ENCODE results near the gene C8A. TPM values are rescaled to one million over a fixed set of nuclear protein-coding genes. Genes with fewer than 3 reads are reported as not detected.

Gene C8A
- total RNA-seq, 1 experiment from 2014 or later = 0.13 TPM

DNA sequence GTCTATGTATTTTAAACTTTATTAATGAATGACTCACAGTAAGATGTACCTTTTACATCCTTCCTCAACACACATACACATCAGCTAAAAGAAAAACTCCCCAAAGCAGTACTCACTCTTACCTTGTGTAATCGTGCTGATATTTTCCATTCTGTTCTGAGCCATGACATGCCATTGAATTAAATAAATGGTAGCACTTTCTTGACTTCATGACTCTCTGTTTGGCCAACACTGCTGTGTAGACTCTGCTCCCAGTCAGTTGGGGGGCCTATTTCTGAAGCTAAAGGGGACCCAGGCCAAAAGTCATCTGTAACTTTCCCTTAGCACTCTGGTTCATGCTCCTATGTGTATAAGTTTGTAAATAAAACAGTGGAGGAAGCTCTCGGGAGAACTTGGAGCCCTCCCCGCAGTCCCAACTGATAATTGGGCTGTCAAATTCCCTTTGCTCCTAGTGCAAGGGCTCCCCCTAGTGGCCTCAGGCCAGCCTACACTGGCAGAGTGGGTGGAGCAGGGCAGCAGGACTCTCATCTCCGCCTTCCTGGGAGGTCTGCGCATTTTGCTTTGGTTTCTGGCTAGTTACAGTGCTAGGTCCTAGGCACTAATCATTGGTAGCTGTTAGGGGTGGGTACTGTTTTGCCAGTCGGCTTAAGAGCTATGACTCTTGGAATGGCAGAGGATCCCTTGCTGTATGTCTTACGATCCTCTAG lies 33.7 kb upstream of the C8A start (continued):
- TF ChIP-seq GTF2I (CRISPR knock-in tag; conservative IDR thresholded peaks at IDR 0.05) (no peak), RORB (CRISPR knock-in tag; IDR thresholded peaks at IDR 0.05) (no peak), SMAD3 (CRISPR knock-in tag; IDR thresholded peaks at IDR 0.05; ENCODE audit: borderline replicate concordance) (no peak), MYBL2 (CRISPR knock-in tag; IDR thresholded peaks at IDR 0.05) (no peak)
- TF ChIP-seq, protein P1, sequence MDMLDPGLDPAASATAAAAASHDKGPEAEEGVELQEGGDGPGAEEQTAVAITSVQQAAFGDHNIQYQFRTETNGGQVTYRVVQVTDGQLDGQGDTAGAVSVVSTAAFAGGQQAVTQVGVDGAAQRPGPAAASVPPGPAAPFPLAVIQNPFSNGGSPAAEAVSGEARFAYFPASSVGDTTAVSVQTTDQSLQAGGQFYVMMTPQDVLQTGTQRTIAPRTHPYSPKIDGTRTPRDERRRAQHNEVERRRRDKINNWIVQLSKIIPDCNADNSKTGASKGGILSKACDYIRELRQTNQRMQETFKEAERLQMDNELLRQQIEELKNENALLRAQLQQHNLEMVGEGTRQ (CRISPR knock-in tag; IDR thresholded peaks at IDR 0.05) = no peak
- TF ChIP-seq, protein P2, sequence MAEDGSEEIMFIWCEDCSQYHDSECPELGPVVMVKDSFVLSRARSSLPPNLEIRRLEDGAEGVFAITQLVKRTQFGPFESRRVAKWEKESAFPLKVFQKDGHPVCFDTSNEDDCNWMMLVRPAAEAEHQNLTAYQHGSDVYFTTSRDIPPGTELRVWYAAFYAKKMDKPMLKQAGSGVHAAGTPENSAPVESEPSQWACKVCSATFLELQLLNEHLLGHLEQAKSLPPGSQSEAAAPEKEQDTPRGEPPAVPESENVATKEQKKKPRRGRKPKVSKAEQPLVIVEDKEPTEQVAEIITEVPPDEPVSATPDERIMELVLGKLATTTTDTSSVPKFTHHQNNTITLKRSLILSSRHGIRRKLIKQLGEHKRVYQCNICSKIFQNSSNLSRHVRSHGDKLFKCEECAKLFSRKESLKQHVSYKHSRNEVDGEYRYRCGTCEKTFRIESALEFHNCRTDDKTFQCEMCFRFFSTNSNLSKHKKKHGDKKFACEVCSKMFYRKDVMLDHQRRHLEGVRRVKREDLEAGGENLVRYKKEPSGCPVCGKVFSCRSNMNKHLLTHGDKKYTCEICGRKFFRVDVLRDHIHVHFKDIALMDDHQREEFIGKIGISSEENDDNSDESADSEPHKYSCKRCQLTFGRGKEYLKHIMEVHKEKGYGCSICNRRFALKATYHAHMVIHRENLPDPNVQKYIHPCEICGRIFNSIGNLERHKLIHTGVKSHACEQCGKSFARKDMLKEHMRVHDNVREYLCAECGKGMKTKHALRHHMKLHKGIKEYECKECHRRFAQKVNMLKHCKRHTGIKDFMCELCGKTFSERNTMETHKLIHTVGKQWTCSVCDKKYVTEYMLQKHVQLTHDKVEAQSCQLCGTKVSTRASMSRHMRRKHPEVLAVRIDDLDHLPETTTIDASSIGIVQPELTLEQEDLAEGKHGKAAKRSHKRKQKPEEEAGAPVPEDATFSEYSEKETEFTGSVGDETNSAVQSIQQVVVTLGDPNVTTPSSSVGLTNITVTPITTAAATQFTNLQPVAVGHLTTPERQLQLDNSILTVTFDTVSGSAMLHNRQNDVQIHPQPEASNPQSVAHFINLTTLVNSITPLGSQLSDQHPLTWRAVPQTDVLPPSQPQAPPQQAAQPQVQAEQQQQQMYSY (CRISPR knock-in tag; IDR thresholded peaks at IDR 0.05) = no peak

DNA sequence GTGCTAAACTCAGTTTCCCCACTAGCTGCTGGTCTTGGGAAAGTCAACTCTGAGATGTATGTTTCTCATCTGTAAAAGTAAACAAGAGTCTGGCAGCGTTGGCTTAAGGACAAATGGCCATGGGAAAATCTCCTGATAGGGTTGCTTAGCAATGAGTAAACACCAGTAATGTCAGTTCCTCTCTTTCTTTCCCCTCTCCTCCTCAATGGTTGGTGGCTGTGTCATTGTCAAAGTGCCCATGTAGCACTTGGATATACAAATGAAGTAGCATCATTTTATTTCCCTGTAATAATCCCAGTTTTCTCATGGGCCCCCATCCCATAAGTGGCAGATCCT lies 33.2 kb upstream of the C8A start:
- ChIA-PET CTCF (interaction anchor here (0.6 to 3.1 kb wide), 21 partner anchors 10 to 1541 kb away, joined by 3 to 45 read pairs (median 3); no protein-coding TSS in a partner anchor), POLR2A (no interaction called here)
- no peak for DNase-seq (ENCODE audit: low spot score)
- H3K4me3 Mint-ChIP-seq = no peak overlapping the region
- ATAC-seq = no peak
- H3K36me3 Mint-ChIP-seq = no peaks in the 10 kb centered on the region
- peaks cover 2% of the 10 kb centered on the region; the same call in 1 of the 2 replicates for H3K9me3 Mint-ChIP-seq
- no peaks in the 10 kb centered on the region; the same call in 1 of the 2 replicates for H3K27me3 Mint-ChIP-seq (ENCODE audit: low read depth)
- no peak overlapping the region for H3K27ac Mint-ChIP-seq
- TF ChIP-seq ZBTB21 (CRISPR knock-in tag; IDR thresholded peaks at IDR 0.05; ENCODE audit: borderline replicate concordance) = 0 out of 2 replicates have a peak, but pooled peaks have one; percentile 2
- no peak for TF ChIP-seq GABPB1 (CRISPR knock-in tag; IDR thresholded peaks at IDR 0.05)
- TF ChIP-seq, protein P3, sequence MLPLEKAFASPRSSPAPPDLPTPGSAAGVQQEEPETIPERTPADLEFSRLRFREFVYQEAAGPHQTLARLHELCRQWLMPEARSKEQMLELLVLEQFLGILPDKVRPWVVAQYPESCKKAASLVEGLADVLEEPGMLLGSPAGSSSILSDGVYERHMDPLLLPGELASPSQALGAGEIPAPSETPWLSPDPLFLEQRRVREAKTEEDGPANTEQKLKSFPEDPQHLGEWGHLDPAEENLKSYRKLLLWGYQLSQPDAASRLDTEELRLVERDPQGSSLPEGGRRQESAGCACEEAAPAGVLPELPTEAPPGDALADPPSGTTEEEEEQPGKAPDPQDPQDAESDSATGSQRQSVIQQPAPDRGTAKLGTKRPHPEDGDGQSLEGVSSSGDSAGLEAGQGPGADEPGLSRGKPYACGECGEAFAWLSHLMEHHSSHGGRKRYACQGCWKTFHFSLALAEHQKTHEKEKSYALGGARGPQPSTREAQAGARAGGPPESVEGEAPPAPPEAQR (CRISPR knock-in tag; IDR thresholded peaks at IDR 0.05) = no peak
- peaks cover 33% of the 10 kb centered on the region for H3K4me1 Mint-ChIP-seq

DNA sequence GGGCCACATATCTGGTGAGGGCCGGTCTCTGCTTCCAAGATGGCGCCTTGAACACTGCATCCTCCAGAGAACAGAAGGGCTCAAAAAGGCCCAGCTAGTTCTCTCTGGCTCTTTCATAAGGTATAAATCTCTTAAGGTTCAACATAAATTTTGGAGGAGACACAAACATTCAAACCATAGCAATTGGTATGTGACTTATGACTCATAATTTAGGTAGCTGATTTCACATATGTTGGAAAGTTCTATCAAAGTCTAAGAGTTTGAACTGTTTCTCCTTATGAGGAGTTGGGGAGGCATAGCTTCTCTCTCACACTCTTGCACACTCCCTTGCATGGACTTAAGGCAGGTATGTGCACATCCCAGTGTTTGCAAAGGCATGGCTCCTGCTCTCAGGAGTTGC lies 30.3 kb upstream of the C8A start:
- peaks cover 3% of the 10 kb centered on the region; the same call in 1 of the 2 replicates for H3K9me3 Mint-ChIP-seq
- H3K4me3 Mint-ChIP-seq = no peak overlapping the region

More for the DNA sequence above, 30.3 kb upstream of the C8A start:
- POLR2A ChIA-PET = no interaction called here
- CTCF ChIA-PET = no interaction called here
- ATAC-seq (no peak), DNase-seq (ENCODE audit: low spot score) (no peak)
- Mint-ChIP-seq H3K36me3 (no peaks in the 10 kb centered on the region), H3K27ac (no peak overlapping the region), H3K4me1 (peaks cover 20% of the 10 kb centered on the region), H3K27me3 (ENCODE audit: low read depth) (no peaks in the 10 kb centered on the region; the same call in 1 of the 2 replicates)
- TF ChIP-seq, protein P1 (CRISPR knock-in tag; IDR thresholded peaks at IDR 0.05) = no peak
- TF ChIP-seq KAT7 (CRISPR knock-in tag; IDR thresholded peaks at IDR 0.05; ENCODE audit: borderline replicate concordance) = no peak
- no peak for TF ChIP-seq ZNF138 (CRISPR knock-in tag; conservative IDR thresholded peaks at IDR 0.05)
- TF ChIP-seq, protein P3 (CRISPR knock-in tag; IDR thresholded peaks at IDR 0.05) = no peak
- TF ChIP-seq FOXJ3 (CRISPR knock-in tag; IDR thresholded peaks at IDR 0.05; ENCODE audit: borderline replicate concordance) = no peak
- TF ChIP-seq SMAD4 (CRISPR knock-in tag; IDR thresholded peaks at IDR 0.05) = no peak
- TF ChIP-seq, protein P4, sequence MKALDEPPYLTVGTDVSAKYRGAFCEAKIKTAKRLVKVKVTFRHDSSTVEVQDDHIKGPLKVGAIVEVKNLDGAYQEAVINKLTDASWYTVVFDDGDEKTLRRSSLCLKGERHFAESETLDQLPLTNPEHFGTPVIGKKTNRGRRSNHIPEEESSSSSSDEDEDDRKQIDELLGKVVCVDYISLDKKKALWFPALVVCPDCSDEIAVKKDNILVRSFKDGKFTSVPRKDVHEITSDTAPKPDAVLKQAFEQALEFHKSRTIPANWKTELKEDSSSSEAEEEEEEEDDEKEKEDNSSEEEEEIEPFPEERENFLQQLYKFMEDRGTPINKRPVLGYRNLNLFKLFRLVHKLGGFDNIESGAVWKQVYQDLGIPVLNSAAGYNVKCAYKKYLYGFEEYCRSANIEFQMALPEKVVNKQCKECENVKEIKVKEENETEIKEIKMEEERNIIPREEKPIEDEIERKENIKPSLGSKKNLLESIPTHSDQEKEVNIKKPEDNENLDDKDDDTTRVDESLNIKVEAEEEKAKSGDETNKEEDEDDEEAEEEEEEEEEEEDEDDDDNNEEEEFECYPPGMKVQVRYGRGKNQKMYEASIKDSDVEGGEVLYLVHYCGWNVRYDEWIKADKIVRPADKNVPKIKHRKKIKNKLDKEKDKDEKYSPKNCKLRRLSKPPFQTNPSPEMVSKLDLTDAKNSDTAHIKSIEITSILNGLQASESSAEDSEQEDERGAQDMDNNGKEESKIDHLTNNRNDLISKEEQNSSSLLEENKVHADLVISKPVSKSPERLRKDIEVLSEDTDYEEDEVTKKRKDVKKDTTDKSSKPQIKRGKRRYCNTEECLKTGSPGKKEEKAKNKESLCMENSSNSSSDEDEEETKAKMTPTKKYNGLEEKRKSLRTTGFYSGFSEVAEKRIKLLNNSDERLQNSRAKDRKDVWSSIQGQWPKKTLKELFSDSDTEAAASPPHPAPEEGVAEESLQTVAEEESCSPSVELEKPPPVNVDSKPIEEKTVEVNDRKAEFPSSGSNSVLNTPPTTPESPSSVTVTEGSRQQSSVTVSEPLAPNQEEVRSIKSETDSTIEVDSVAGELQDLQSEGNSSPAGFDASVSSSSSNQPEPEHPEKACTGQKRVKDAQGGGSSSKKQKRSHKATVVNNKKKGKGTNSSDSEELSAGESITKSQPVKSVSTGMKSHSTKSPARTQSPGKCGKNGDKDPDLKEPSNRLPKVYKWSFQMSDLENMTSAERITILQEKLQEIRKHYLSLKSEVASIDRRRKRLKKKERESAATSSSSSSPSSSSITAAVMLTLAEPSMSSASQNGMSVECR (CRISPR knock-in tag; IDR thresholded peaks at IDR 0.05; ENCODE audit: borderline replicate concordance) = no peak
- no peak for TF ChIP-seq ZNF121 (CRISPR knock-in tag; IDR thresholded peaks at IDR 0.05)
- no peak for TF ChIP-seq ZNF423 (CRISPR knock-in tag; IDR thresholded peaks at IDR 0.05)
